Measurements from ENCODE around the gene NCAPG2. TPM values are rescaled to one million over a fixed set of nuclear protein-coding genes. Genes with fewer than 3 reads are reported as not detected.

NCAPG2 gene
- total RNA-seq, 6 experiments from 2014 or later: 2.7 to 4.8 (median 4.2) TPM

- intact Hi-C loops (cut with DNase I): no loop called here
- ATAC-seq: no peak
- no peaks in the 10 kb centered on the region for H3K4me1 ChIP-seq
- no peak overlapping the region for H3K27ac ChIP-seq
- 79% methylated on average over 7 of the region's 10 CpGs for WGBS (ENCODE audit: insufficient coverage, low coverage, low lambda C conversion rate, missing lambda C conversion rate)
- no peak for DNase-seq
- H3K9me3 ChIP-seq: no peaks in the 10 kb centered on the region
- TF ChIP-seq POLR2A (IDR thresholded peaks at IDR 0.05): no peak
- no peak overlapping the region for H3K4me3 ChIP-seq
- H3K27me3 ChIP-seq: no peaks in the 10 kb centered on the region
- H3K36me3 ChIP-seq: peaks cover 0 to 42% (median 8%) of the 10 kb centered on the region in 4 donors
Observed at GRCh38 chr7:158745057-158745715, 40.6 kb upstream of the NCAPG2 start.

- no peak for TF ChIP-seq POLR2A (IDR thresholded peaks at IDR 0.05)
- TF ChIP-seq CTCF (IDR thresholded peaks at IDR 0.05): no peak
- no peak overlapping the region for H3K4me3 ChIP-seq
- intact Hi-C loops (cut with DNase I): no loop called here
- ATAC-seq: no peak
- no peak overlapping the region for H3K27ac ChIP-seq
- DNase-seq: no peak
- WGBS (ENCODE audit: insufficient coverage, low coverage, low lambda C conversion rate, missing lambda C conversion rate): 81% methylated on average over 4 of the region's 4 CpGs
- H3K27me3 ChIP-seq: no peaks in the 10 kb centered on the region
- H3K4me1 ChIP-seq: no peaks in the 10 kb centered on the region
- H3K9me3 ChIP-seq: no peaks in the 10 kb centered on the region
- H3K36me3 ChIP-seq: peaks cover 0 to 47% (median 8%) of the 10 kb centered on the region in 4 donors
Observed at GRCh38 chr7:158744070-158744469, 39.5 kb upstream of the NCAPG2 start.

GRCh38 chr7:158743219-158743618 is 38.6 kb upstream of the NCAPG2 start:
- H3K27me3 ChIP-seq: no peaks in the 10 kb centered on the region
- no peaks in the 10 kb centered on the region for H3K4me1 ChIP-seq
- H3K27ac ChIP-seq: no peak overlapping the region
- intact Hi-C loops (cut with DNase I): no loop called here
- H3K4me3 ChIP-seq: no peak overlapping the region
- no peaks in the 10 kb centered on the region for H3K9me3 ChIP-seq
- H3K36me3 ChIP-seq: peaks cover 0 to 55% (median 8%) of the 10 kb centered on the region in 4 donors
- TF ChIP-seq POLR2A (IDR thresholded peaks at IDR 0.05) (no peak), CTCF (IDR thresholded peaks at IDR 0.05) (no peak)
- ATAC-seq (no peak), DNase-seq (no peak)
- WGBS (ENCODE audit: insufficient coverage, low coverage, low lambda C conversion rate, missing lambda C conversion rate): 90% methylated on average over 7 of the region's 17 CpGs

GRCh38 chr7:158742065-158742821 is 37.6 kb upstream of the NCAPG2 start:
- WGBS (ENCODE audit: insufficient coverage, low coverage, low lambda C conversion rate, missing lambda C conversion rate): 88% methylated on average over 13 of the region's 19 CpGs
- Histone ChIP-seq H3K4me1 (no peaks in the 10 kb centered on the region), H3K9me3 (no peaks in the 10 kb centered on the region), H3K27ac (no peak overlapping the region), H3K36me3 (peaks cover 0 to 53% (median 6%) of the 10 kb centered on the region in 4 donors), H3K27me3 (no peaks in the 10 kb centered on the region), H3K4me3 (no peak overlapping the region)
- ATAC-seq: no peak
- intact Hi-C loops (cut with DNase I): no loop called here
- TF ChIP-seq POLR2A (IDR thresholded peaks at IDR 0.05): no peak
- TF ChIP-seq CTCF (IDR thresholded peaks at IDR 0.05): no peak
- DNase-seq: no peak

GRCh38 chr7:158741294-158741666 is 36.7 kb upstream of the NCAPG2 start:
- no peak for TF ChIP-seq CTCF (IDR thresholded peaks at IDR 0.05)
- TF ChIP-seq POLR2A (IDR thresholded peaks at IDR 0.05): no peak
- no peaks in the 10 kb centered on the region for H3K9me3 ChIP-seq
- H3K36me3 ChIP-seq: peaks cover 0 to 60% (median 8%) of the 10 kb centered on the region in 4 donors
- H3K4me3 ChIP-seq: no peak overlapping the region
- 96% methylated on average over 12 of the region's 14 CpGs for WGBS (ENCODE audit: insufficient coverage, low coverage, low lambda C conversion rate, missing lambda C conversion rate)
- no peaks in the 10 kb centered on the region for H3K27me3 ChIP-seq
- ATAC-seq: no peak
- intact Hi-C loops (cut with DNase I): no loop called here
- no peak overlapping the region for H3K27ac ChIP-seq
- no peak for DNase-seq
- H3K4me1 ChIP-seq: no peaks in the 10 kb centered on the region
